NCI-H187 treated with DMSO at 0.1 percent for 48 hours (cell line): ENCODE measurements around the gene GTF2E1.
"Not testable (repeated sequence)": the region's sequence is repeated elsewhere in the genome, so short reads cannot be mapped to it uniquely, and the experiment has no call there.

ENCODE experiments used
- DNase-seq: peaks from one replicate; lab custom pipeline; 2025; lab: John Stamatoyannopoulos, UW

GTF2E1 gene

DNA sequence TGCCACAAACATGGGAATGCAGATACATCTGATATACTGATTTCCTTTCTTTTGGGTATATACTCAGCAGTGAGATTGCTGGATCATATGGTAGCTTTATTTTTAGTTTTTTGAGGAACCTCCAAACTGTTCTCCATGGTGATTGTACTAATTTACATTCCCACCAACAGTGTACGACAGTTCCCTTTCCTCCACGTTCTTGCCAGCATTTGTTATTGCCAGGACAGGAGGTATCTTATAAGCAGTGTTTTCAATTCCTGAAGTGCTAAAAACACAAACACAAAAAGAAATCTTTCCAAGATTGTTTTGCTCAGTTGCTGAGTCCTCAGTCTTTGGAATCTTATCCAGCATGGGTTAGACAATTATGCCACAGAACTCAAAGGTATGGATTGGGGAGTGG lies 13.5 kb downstream of the GTF2E1 start:
- DNase-seq: no peak

DNA sequence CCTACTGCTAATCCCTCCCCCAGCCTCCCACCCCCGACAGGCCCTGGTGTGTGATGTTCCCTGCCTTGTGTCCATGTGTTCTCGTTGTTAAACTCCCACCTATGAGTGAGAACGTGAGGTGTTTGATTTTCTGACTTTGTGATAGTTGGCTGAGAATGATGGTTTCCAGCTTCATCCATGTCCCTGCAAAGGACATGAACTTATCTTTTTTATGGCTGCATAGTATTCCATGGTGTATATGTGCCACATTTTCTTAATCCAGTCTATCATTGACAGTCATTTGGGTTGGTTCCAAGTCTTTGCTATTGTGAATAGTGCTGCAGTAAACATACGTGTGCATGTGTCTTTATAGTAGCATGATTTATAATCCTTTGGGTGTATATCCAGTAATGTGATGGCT lies 16.0 kb downstream of the GTF2E1 start:
- DNase-seq: not testable (repeated sequence)

DNA sequence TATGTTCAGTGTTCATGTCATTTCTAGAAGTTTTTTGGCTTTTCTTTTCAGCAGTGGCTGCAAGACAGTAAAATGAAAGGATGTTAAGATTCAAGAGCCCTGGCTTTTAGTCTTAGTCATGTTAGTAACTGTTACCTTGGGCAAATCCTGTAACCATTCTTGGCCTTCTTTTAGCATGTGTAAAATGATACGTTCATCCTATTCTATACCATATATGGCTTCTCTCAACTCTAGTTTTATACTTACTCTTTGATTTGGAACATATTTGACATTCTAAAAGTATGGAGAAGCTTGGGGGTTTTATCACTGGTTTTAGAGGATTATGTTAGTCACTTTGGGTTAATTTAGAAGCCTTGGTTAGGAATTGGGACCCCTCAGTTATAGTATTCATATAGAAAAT lies 20.1 kb downstream of the GTF2E1 start:
- DNase-seq: no peak

DNA sequence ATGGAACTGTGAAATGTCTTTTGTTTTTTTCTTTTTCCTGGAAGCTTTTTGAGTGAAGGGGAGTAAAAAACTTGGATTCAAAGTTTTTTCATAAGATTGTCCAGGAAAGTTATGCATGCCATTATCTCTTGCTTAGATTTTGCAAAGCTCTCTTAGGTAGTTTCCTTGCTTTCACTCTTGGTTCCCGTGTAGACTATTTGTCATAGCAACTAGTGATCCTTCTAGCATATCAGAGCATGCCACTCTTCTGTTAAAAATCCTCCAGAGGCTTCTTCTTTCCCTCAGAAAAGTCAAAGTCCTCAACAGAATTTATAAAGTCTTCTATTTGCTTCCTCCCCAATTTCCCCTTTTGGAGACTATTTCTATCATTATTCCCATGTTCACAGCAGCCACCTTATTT lies 21.1 kb downstream of the GTF2E1 start:
- DNase-seq: no peak

DNA sequence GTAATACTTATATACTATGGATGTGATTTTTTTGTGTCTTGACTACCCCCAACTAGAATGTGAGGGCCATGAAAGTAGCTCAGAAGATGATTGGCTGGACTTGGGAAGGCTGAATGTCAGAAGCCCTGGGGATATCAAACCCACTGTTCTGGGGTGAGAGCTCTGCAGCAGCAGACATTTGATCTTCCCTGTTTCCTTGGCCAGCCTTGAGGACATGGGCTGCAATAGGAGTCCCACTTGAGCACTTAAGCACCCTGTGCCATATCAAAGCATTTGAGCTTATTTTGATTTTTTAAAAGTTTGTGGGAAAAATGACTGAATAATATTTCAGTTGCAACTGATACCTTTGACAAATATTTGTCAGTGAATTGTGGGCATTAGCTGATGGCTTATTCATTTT lies 21.7 kb downstream of the GTF2E1 start:
- DNase-seq: no peak

DNA sequence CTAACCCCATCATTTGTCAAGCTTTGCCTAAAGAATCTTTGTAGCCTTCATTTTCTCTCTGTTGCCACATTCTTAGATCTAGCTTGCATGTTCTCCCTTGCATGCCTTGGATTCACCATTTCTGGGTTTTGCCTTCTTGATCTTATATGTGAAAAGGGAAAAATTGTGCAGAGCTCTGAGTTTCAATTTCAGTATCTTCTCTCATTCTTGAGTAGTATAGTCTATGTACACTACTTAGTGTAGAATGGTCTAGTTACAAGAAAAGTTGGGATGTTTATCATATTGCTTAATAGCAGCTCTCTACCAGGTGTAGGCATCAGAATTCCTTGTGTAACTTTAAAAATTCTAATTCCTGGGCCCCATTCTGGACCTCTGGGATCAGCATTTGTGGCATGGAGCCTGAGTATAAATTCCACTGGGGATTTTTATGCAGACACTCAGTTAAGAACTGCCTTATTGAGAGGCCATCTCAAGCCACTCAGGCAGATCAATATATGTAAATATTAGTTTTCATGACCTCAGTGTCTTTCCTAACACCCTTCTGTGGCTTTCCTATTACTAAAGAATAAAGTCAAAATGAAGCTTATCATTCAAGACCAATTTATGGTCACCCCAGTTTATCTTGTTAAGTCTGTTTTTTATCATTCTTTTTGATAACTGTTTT lies 23.4 kb downstream of the GTF2E1 start:
- no peak for DNase-seq

DNA sequence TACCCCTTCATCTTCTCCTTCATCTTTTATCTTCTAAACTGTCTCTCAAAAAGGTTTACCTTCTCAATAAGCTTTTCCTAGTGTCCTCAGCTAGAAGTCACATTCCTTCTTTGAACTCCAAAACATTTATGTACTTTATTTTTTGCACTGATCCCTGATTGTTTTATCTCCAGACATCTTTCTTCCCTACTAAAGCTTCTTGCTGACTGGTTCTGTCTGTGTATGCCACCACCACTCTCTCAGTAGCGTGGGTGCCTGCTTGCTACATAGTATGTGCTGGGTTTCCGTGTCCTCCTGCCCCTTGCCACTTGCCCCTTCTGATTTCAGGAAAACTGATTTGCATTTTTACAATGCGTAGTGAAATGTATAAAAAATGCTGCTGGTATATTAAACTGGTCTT lies 24.0 kb downstream of the GTF2E1 start:
- no peak for DNase-seq

DNA sequence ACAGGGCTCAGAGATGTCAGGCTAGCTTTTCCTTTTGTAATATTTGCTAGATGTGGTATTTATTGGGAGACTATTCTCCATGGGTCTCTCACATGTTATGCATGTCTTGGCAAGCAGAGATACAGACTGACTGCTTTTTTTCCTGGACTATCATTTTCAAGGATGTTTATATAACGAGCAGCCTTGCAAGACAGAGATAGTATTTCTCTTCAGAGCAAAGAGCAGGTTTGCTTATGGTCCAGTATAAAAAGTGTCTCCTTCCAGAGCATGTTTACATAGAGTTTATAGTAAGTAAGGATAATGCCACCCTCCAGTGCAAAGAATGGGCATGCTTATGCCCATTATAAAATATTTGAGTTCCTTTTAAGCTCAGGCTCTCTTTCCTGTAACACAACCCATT lies 24.6 kb downstream of the GTF2E1 start:
- no peak for DNase-seq

DNA sequence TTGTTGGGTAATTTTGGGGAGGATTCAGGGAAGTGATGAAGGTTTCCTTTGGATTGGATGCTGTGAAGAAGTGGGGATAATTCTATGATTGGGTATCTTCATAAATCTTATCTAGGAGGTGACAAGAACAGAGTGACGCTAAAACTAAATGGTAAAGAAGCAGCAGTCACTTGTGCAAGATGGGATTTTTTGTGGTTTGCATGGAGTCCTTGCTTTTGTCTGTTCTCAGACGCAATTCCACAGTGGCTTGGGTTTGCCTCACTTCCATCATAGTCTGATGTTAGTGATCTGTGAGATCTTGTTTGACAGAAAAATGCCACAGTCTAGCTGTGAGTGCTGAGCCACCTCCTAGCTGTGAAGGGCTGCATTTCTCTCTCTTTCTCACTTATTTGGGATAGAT lies 26.9 kb downstream of the GTF2E1 start:
- DNase-seq: no peak

DNA sequence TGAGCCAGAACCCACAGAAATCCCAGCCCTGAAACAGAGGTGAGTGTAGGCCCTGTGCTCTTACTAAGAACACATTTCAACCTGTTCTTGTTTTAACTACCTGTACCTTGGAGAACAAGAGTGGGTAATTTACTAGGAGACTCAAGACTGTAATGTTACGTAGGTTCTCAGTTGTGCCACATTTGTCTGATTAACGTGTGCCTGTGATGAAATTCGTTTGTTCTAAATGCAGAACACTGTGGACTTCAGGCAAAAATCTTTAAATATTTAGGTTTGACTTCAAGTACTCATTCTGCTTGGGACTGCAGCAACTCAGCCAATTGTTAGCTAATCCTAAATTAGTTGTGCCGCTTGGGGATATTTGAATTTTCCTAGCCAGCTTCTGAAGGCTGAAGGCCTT lies 28.3 kb downstream of the GTF2E1 start:
- DNase-seq: no peak

DNA sequence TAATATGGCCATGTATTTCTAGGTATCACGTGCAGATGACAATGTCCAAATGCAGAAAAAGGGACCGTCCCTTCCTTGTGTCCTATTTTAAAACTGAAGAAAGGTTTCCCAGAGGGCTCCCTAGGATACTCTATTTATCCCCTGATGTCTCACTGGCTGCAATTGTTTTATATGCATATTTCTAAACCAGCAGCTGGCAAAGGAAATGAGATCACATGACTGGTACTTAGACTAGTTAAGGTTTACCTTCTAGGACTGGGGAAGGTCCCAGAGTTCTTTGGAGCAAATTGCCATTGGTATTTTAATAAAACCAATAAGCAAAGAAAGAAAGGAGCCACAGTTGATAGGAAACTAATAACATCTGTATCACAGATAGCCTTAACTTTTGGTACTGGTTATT lies 29.5 kb downstream of the GTF2E1 start:
- no peak for DNase-seq

DNA sequence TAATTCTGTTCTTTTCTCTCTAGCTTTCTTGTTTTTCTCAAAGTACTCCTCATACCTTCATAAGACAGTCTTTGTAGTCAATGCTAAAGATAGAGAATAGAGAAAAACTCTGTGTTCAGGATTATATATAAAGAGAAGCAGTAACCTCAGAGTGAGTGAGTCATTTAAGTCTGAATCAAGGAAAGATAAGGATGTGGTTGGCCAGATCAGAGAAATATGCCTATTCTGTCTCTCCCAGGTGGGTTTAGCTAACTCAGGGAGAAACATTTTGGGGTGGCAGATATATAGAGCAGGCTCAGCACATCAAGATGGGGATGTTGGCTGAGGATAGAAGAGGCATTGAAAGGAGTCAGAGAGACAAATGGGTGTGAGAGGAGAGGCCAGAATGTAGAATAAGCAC lies 31.4 kb downstream of the GTF2E1 start:
- DNase-seq: no peak

DNA sequence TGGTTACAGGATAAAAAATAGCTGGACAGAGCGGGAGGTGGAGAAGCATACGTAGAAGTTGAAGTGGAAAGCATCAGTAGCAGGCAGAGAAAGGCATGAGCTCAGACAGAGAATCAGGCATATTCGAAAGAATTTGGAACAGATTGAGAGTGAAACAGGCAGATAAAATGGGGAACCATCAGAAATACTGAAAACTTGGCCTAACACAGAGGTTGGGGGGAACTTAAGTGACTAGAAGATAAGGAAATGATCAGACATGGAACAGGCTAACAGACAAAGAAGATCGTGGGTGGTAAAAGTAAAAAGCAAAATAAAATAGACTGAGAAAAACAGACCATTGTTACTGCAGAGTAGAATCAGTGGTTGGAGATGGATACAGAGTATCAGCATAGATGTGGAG lies 32.9 kb downstream of the GTF2E1 start:
- DNase-seq: no peak

DNA sequence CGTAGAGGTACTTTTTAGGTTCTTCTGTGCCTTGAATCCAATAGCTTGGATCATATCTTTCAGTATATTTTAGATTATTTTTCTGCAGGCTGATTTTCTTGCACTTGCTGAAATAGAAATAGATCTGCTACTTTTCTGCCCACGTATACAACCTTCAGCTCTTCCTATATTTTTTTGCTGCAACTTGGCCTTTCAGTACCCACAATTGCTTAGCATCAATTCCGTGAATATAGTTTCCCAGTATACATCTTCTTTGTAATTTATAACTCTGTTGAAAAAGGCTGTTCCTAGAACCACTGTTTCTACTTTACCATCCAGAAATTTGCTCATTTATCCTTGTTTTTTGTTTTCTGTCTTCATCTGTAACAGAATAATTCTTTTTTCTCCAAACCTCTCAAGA lies 36.2 kb downstream of the GTF2E1 start:
- no peak for DNase-seq

DNA sequence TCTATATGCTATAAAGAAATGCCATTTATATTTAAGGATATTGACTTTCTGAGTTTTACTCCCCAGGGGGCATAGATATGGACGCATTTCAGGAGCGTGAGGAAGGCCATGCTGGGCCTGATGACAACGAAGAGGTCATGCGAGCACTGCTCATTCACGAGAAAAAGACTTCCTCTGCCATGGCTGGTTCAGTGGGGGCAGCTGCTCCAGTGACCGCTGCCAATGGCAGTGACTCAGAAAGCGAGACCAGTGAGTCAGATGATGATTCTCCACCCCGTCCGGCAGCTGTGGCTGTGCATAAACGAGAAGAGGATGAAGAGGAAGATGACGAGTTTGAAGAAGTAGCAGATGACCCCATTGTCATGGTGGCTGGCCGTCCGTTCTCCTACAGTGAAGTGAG lies 38.4 kb downstream of the GTF2E1 start:
- DNase-seq: no peak

DNA sequence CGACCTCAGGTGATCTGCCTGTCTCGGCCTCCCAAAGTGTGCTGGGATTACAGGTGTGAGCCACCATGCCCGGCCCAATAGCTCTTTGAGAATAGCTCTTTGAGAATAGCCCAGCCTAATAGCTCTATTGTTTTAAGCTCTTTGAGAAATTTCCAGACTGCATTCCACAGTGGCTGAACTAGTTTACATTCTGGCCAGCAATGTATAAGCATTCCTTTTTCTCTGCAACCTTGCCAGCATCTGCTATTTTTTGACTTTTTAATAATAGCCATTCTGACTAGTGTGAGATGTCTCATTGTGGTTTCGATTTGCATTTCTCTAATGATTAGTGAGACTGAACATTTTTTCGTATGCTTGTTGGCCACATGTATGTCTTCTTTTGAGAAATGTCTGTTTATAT lies 43.3 kb downstream of the GTF2E1 start:
- DNase-seq: not testable (repeated sequence)

DNA sequence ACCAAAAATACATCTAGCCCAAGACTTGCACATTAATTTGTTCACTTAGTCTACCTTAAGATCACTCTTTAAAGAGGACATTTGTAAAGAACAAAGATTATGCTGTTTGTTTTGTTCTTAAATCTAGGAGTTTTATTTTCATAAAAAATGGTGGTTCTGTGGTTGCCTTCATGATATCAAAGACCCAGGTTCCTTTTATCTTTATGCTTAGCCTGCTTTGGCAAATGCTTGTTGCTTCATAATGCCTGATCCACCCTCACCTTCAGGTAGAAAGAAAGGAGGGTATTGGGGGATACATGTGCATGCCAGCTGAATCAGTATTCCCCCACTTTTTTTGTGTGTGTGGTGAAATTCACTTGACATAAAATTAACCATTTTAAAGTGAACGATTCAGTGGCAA lies 48.5 kb downstream of the GTF2E1 start:
- no peak for DNase-seq

DNA sequence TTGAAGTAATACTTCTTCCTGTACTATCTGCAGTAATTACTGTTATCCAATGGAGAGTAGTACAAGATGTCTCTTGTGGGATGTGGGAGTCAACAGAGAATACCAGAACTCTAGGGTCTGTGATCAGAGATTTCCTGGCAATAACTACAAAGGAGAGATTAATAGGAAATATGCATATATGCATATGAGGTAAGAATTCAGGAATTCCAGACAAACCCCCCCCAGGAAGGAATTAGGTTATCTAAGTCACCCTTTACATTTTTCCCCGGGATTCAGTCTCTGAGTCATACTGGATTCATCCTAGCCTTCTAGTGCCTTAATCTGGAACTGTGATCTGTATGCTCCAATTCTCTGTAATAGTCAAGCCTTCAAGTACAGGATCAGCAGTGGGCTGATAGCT lies 49.4 kb downstream of the GTF2E1 start:
- no peak for DNase-seq

DNA sequence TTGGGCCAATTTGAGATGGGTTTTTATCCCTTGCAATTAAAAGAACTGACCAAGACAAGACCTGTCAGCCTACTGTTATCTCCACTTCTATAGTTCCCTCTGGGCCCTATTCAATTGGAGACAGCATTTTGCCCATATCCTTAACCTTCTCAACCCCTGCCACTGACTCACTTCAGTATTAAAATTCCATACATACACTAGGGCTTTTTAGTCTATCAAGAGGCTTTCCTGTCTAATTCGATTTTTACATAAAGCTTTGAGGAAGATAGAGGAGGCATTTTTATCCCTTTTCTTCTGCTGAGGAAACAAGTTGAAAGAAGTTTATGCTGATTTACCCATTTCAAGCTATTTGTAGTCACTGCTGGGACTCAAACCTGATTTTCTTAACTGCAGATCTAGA lies 51.1 kb downstream of the GTF2E1 start:
- DNase-seq: no peak

DNA sequence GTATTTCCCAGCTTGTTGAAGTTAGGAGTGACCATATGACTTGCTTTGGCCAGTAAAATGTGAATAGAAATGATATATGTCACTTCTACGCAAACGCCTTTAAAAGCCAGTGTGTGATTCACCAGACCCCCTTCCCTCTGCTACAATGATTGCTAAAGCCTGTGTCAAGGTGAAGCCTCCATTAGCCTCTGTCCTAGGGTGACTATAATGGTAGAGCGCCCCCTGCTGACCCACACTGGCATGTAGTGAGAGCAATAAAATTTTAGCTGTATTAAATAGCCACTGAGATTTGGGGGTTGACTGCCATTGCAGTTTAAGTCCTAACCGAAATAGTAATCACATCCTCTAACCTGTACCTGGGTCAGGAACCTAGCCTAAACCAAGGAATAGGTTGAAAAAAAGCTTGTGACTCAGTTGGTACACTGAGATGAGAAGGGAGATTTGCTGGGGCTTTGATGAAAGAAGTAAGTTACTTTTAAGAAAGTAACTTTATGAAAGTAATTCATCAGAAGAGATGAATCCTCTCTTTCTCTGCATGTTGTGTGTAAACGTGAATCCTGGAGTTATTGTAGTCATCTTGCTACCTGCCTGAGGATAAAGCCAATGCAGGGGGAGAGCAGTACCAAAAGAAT lies 52.6 kb downstream of the GTF2E1 start:
- no peak for DNase-seq

DNA sequence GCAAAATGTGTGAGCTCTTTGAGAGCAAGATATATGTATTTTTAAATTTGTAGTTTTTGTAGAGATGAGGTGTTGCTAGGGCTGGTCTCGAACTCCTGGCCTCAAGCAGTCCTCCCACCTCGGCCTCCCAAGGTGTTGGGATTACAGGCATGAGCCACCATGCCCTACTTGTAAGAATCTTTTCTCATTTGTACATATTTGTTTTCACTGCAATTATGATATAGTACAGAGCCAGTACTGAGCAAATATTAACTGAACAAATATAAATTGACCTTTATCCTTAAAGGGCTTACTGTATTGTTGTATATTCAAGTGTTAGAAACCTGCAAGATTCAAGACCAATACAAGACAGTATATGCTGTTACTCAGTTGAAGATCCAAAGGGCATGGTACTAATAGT lies 53.4 kb downstream of the GTF2E1 start:
- DNase-seq: no peak

DNA sequence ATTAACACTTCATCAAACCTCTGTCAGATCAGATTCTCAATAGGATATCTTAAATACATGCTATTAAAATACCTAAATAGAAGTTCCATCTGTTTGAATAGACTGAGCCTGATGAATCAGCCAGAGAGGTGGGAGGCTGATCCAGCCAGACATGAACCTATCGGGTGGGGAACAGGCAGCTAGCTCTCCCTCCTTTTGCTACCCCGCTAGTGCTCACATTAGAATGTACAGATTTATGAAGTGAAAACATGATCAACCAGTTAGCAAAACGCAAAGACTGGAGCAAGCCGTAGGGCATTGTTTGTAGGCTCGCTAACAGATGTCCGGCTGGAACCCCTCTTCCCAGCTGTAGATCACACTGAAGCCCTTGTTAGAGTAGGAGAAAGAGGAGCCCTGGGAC lies 54.4 kb downstream of the GTF2E1 start:
- no peak for DNase-seq

DNA sequence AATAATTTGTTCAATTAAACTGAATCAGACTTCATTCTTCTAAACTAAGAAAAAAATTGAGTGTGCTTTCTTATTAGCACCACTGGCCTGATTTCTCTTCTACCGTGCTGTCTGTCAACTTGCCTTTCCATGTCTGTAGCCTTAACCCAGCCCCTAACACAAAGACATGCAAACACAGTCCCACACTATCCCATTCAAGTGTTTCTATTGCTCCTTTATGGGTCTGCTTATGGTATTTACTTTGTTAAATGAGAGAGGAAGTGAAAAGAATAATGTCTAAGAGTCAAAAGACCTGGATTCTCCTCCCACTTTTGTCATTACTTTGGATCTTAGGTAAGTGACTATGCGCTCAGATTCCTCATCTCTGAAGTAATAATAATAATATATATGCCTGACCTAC lies 55.3 kb downstream of the GTF2E1 start:
- no peak for DNase-seq

DNA sequence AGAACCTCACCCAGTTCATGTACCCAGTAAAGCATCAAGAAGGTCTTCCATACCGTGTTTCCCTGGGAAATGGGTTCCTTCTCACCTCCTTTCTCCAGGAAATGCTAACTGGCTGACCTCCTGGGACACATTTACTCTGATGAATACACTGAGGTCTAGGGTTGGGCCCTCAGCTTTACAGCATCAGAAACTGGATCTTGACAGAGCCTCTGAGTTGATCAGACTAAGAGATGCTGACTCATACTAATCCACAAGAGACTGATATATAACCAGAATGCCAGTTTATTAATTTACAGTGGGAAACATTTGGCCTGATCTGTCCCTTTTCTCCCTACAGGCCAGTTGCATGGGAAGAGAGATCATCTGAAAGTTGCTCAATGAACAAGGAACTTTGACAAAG lies 55.8 kb downstream of the GTF2E1 start:
- no peak for DNase-seq
